ENCODE data around the gene ZNF182. TPM values are rescaled to one million over a fixed set of nuclear protein-coding genes. Genes with fewer than 3 reads are reported as not detected.
"Not testable (repeated sequence)": the region's sequence is repeated elsewhere in the genome, so short reads cannot be mapped to it uniquely, and the experiment has no call there.

ZNF182 gene
- total RNA-seq, 4 donors from 2014 or later = 3.2 to 8.4 (median 5.0) TPM

- no peaks in the 10 kb centered on the region for H3K4me1 ChIP-seq
- TF ChIP-seq, protein P1, sequence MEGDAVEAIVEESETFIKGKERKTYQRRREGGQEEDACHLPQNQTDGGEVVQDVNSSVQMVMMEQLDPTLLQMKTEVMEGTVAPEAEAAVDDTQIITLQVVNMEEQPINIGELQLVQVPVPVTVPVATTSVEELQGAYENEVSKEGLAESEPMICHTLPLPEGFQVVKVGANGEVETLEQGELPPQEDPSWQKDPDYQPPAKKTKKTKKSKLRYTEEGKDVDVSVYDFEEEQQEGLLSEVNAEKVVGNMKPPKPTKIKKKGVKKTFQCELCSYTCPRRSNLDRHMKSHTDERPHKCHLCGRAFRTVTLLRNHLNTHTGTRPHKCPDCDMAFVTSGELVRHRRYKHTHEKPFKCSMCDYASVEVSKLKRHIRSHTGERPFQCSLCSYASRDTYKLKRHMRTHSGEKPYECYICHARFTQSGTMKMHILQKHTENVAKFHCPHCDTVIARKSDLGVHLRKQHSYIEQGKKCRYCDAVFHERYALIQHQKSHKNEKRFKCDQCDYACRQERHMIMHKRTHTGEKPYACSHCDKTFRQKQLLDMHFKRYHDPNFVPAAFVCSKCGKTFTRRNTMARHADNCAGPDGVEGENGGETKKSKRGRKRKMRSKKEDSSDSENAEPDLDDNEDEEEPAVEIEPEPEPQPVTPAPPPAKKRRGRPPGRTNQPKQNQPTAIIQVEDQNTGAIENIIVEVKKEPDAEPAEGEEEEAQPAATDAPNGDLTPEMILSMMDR (IDR thresholded peaks at IDR 0.05) = no peak
- TF ChIP-seq POLR2A (IDR thresholded peaks at IDR 0.05) = no peak
- no peak for DNase-seq
- H3K27me3 ChIP-seq = no peaks in the 10 kb centered on the region
- intact Hi-C loops (cut with DNase I; ENCODE audit: low total_unique reads) = no loop called here
- no peak overlapping the region for H3K4me3 ChIP-seq
- H3K27ac ChIP-seq = no peak overlapping the region
- H3K36me3 ChIP-seq = no peaks in the 10 kb centered on the region
- H3K9me3 ChIP-seq = no peaks in the 10 kb centered on the region
Measured at GRCh38 chrX:47991263-47992094, 12.3 kb downstream of the ZNF182 start.

- H3K9me3 ChIP-seq = no peaks in the 10 kb centered on the region
- no peak for TF ChIP-seq POLR2A (IDR thresholded peaks at IDR 0.05)
- TF ChIP-seq, protein P1 (IDR thresholded peaks at IDR 0.05) = no peak
- H3K36me3 ChIP-seq = no peaks in the 10 kb centered on the region
Measured at GRCh38 chrX:47976254-47977151, 27.3 kb downstream of the ZNF182 start.

DNA sequence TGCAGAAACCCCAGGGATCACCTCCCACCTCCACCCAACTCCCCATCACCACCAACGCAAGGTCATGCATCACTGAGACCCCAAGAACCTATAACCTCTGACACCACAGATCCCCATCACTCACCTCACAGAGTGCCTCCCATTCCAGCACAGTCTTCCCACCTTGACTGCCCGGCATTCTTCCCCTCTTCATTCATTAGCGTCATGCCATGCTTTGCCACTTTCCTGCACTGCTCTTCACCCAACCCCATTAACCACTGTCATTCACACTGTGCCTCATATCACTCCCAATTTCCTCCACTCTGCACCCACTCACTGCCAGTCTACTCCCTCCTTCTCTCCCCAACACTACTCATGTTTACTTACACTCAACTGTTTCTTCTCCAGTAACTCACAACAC lies 30.6 kb downstream of the ZNF182 start:
- no peaks in the 10 kb centered on the region for H3K27me3 ChIP-seq
- H3K27ac ChIP-seq = no peak overlapping the region
- no peaks in the 10 kb centered on the region for H3K36me3 ChIP-seq
- intact Hi-C loops (cut with DNase I; ENCODE audit: low total_unique reads) = no loop called here
- no peak overlapping the region for H3K4me3 ChIP-seq
- no peak for DNase-seq
- H3K9me3 ChIP-seq = no peaks in the 10 kb centered on the region
- TF ChIP-seq, protein P1 (IDR thresholded peaks at IDR 0.05) = no peak
- TF ChIP-seq POLR2A (IDR thresholded peaks at IDR 0.05) = no peak
- no peaks in the 10 kb centered on the region for H3K4me1 ChIP-seq

More at GRCh38 chrX:47976254-47977151, 27.3 kb downstream of the ZNF182 start:
- no peaks in the 10 kb centered on the region for H3K27me3 ChIP-seq
- intact Hi-C loops (cut with DNase I; ENCODE audit: low total_unique reads) = no loop called here
- no peaks in the 10 kb centered on the region for H3K4me1 ChIP-seq
- H3K27ac ChIP-seq = no peak overlapping the region
- no peak overlapping the region for H3K4me3 ChIP-seq
- DNase-seq = no peak

DNA sequence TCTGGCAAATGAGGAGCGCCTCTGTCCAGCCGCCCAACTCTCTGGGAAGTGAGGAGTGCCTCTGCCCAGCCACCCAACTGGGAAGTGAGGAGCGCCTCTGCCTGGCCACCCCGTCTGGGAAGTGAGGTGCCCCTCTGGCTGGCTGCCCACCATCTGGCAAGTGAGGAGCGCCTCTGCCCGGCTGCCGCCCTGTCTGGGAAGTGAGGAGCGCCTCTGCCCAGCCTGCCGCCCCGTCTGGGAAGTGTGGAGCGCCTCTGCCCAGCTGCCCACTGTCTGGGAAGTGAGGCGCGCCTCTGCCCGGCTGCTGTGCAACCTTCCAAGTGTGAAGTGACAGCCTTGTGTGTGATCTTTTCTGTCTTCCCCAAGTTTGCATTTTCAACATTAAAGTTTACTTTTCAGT lies 38.3 kb downstream of the ZNF182 start:
- H3K27me3 ChIP-seq; DNase-seq; H3K4me3 ChIP-seq; H3K36me3 ChIP-seq; intact Hi-C loops (cut with DNase I; ENCODE audit: low total_unique reads); H3K27ac ChIP-seq; H3K4me1 ChIP-seq; H3K9me3 ChIP-seq: not testable (repeated sequence)

DNA sequence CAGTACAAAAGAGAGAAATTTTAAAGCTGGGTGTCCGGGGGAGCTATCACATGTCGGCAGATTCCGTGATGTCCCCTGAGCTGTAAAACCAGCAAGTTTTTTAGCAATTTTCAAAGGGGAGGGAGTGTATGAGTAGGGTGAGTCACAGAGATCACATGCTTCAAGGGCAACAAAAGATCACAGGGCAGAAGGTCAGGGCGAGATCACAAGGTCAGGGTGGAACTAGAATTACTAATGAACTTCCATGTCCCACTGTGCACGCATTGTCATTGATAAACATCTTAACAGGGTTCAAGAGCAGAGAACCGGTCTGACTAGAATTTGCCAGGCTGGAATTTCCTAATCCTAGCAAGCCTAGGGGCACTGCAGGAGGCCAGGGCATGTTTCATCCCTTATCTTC lies 42.0 kb downstream of the ZNF182 start:
- H3K4me1 ChIP-seq; H3K4me3 ChIP-seq; H3K27ac ChIP-seq; intact Hi-C loops (cut with DNase I; ENCODE audit: low total_unique reads); H3K9me3 ChIP-seq; DNase-seq; H3K36me3 ChIP-seq; H3K27me3 ChIP-seq: not testable (repeated sequence)

DNA sequence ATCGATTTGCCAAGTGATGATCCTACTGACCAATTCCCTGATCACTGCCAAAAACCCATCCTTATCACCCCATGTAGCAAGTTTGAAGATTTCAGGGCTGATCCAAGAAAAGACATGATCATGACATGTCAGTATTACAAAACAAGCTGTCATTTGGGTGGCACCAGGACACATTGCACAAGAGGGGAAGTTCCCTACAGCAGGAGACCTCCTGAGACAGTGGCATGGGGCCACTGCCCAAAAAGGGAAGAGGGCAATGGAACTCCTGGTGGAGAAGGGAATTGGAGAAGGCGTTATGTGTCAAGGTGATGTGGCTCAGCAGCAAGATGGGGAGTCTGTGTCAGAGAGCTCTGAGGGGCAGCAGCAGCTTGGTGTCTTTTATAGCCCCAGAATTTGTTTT lies 43.4 kb downstream of the ZNF182 start:
- Histone ChIP-seq H3K27ac (no peak overlapping the region), H3K9me3 (no peaks in the 10 kb centered on the region), H3K4me3 (no peak overlapping the region), H3K36me3 (no peaks in the 10 kb centered on the region), H3K27me3 (no peaks in the 10 kb centered on the region), H3K4me1 (no peaks in the 10 kb centered on the region)
- intact Hi-C loops (cut with DNase I; ENCODE audit: low total_unique reads) = no loop called here
- TF ChIP-seq, protein P1 (IDR thresholded peaks at IDR 0.05) = no peak
- TF ChIP-seq POLR2A (IDR thresholded peaks at IDR 0.05) = no peak
- DNase-seq = no peak
